Kidney epithelial cell (primary cell): ENCODE measurements around the gene PARP8. TPM values are rescaled to one million over a fixed set of nuclear protein-coding genes. Genes with fewer than 3 reads are reported as not detected.

Experiments used
- DNase-seq: peaks from one replicate; pipeline ENCODE4 v3.0.0-alpha.2; 2010; ENCODE audit warnings: low read depth
- H3K27me3 ChIP-seq: 2 replicates; pipeline ENCODE4 v1.6.0; 2011; ENCODE audit warnings: low read length; ENCODE audit not compliant: control insufficient read depth, insufficient read depth
- H3K36me3 ChIP-seq: 2 replicates; pipeline ENCODE4 v1.5.1; 2011; ENCODE audit warnings: low read length; ENCODE audit not compliant: control insufficient read depth, insufficient read depth
- H3K4me3 ChIP-seq: 2 replicates; pipeline ENCODE4 v1.5.1; 2011; ENCODE audit warnings: low read depth, mild to moderate bottlenecking, control low read depth, low read length
- CTCF ChIP-seq: IDR thresholded peaks from 2 replicates; pipeline ENCODE4 v1.5.1; 2011; ENCODE audit warnings: mild to moderate bottlenecking, moderate library complexity, low read length, control low read depth, inconsistent platforms; ENCODE audit not compliant: insufficient read depth, poor library complexity, severe bottlenecking
- total RNA-seq: library from RNA; depleted of rRNA; stranded (reverse); fragments of >200 nt; gene quantifications from 2 replicates; pipeline ENCODE4 v1.2.3, GENCODE V29; 2015

PARP8 gene
- total RNA-seq, 1 donor from 2014 or later: 29.7 TPM

GRCh38 chr5:50866415-50866814 lies 200.0 kb downstream of the PARP8 start:
- no peak for DNase-seq
- Histone ChIP-seq H3K4me3 (no peak overlapping the region), H3K27me3 (no peaks in the 10 kb centered on the region), H3K36me3 (no peaks in the 10 kb centered on the region)
- no peak for TF ChIP-seq CTCF

DNA sequence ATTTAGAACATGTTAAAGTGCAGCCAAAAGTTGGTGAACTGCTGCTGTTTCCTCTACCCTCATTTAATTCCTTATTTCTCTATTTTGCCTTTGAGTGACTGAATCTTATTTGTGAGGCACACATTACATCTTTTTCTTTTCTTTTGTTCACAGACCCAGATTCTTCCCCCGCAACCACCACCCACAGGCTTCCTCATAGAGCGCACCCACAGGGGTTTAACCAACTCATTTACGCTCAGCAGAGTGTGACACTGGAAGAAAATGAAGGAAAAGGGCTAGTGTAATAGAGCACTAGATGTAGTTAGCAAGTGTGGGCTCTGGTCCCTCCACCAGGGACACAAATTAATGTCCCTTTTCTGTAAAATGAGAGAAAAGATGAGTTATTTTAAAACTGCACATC lies 200.7 kb downstream of the PARP8 start:
- no peak for DNase-seq
- Histone ChIP-seq H3K36me3 (no peaks in the 10 kb centered on the region), H3K4me3 (no peak overlapping the region), H3K27me3 (no peaks in the 10 kb centered on the region)
- no peak for TF ChIP-seq CTCF

DNA sequence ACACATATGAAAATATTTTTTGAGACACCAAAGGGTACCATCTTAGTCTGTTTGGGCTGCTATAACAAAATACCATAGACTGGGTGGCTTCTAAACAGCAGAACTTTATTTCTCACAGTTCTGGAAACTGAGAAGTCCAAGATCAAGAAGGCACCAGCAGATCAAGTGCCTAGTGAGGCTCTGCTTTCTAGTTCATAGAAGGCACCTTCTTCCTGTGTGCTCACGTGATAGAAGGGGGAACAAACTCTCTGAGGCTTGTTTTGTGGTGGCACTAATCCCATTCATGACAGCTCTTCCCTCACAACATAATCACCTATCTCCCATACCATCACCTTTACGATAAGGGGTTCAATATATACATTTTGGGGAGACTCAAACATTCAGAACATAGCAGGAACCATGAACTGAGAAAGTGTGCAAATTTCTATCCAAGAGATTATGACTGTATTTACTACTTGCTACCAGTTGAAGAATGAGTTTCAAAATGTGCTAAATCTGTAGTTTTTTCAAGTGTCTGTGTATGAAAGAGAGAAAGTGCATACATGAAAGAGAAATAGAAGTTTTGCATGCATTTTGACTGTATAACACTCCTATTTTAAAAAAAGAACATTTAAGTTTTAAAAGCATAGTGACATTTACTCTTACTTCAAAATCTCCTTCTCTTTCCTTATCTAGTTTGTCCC lies 207.3 kb downstream of the PARP8 start:
- no peak for DNase-seq
- Histone ChIP-seq H3K36me3 (no peaks in the 10 kb centered on the region), H3K27me3 (no peaks in the 10 kb centered on the region), H3K4me3 (no peak overlapping the region)
- no peak for TF ChIP-seq CTCF

- no peak overlapping the region for H3K4me3 ChIP-seq
- no peak for DNase-seq
- no peak for TF ChIP-seq CTCF
- H3K36me3 ChIP-seq: no peaks in the 10 kb centered on the region
- no peaks in the 10 kb centered on the region for H3K27me3 ChIP-seq
These were observed 208.0 kb downstream of the PARP8 start for GRCh38 chr5:50874306-50875001.

DNA sequence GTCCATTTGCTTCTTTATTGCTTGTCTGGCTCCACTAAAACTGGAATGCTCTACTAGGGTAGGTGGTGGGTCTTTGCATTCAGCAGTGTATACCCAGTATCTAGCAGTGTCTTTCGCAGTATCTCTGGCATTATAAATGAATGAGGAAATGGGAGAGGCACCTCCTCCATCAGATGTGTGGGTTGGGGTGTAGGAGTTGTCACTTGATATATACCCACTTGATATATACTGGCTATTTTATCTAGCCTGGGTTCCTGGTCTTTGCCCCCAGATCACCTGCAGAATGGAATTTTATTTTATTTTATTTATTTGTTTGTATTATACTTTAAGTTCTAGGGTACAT lies 208.5 kb downstream of the PARP8 start:
- Histone ChIP-seq H3K4me3 (no peak overlapping the region), H3K36me3 (no peaks in the 10 kb centered on the region), H3K27me3 (no peaks in the 10 kb centered on the region)
- no peak for DNase-seq
- no peak for TF ChIP-seq CTCF

DNA sequence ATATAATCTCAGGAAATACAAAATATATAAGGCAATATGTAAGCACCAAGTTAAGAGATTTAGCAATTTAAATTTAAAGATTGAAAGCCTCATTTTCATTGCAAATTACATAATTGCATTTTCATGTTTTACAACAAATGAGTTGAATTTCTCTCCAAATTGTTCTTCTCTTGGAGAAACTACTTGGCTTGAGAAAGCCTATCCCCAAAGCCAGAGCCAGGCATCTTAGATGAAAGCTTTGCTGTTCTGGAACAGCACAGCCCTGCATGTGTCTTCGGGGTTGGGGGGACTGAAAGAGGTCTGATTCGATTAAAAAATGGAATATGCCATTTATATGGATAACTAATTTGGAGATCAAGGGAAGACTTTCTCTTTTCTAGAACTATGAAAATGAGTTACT lies 212.0 kb downstream of the PARP8 start:
- no peaks in the 10 kb centered on the region for H3K27me3 ChIP-seq
- no peak for TF ChIP-seq CTCF
- DNase-seq: no peak
- no peak overlapping the region for H3K4me3 ChIP-seq
- no peaks in the 10 kb centered on the region for H3K36me3 ChIP-seq
